Naive thymus-derived CD4-positive, alpha-beta T cell (primary cell): ENCODE results near the gene RBFOX2. TPM values are rescaled to one million over a fixed set of nuclear protein-coding genes. Genes with fewer than 3 reads are reported as not detected.

Experiments
- ATAC-seq: fragments of 150-1000 bp; cut with Tn5 transposase; 2 replicates; pipeline ENCODE4 v1.10.0; 2021; ENCODE audit warnings: mild to moderate bottlenecking, moderate library complexity
- CTCF ChIA-PET: fragments of 350-600 bp; sonication (Branson Sonifier 250); formaldehyde crosslinking; loops from one replicate; lab custom pipeline; 2021; ENCODE audit warnings: antibody characterized with exemption; lab: Charles Lee
- POLR2A ChIA-PET: fragments of 350-600 bp; sonication (Branson Sonifier 250); formaldehyde crosslinking; loops from one replicate; lab custom pipeline; 2021; ENCODE audit warnings: antibody characterized with exemption, inconsistent platforms; lab: Charles Lee
- DNase-seq, 9 donors: peaks; one replicate each; pipeline versions ENCODE4 v3.0.0 to v3.0.0-alpha.2; 2020 to 2022; ENCODE audit warnings: mixed read lengths in 1 of 9
- H3K27ac ChIP-seq: one replicate; pipeline ENCODE4 v1.7.0; 2013; ENCODE audit warnings: mild to moderate bottlenecking, low read depth, low read length, moderate library complexity
- H3K27me3 ChIP-seq, 2 donors: one replicate each; pipeline ENCODE4 v1.7.0; 2013; ENCODE audit warnings: low read length in 2 of 2, mild to moderate bottlenecking in 2 of 2, moderate library complexity in 2 of 2; ENCODE audit not compliant: control insufficient read depth in 2 of 2, insufficient read depth in 2 of 2
- H3K36me3 ChIP-seq, 3 experiments: 1 replicate in 2 of 3; 2 replicates in 1 of 3; pipeline ENCODE4 v1.7.0; 2013; ENCODE audit warnings: low read length in 3 of 3, mild to moderate bottlenecking in 3 of 3, moderate library complexity in 1 of 3; ENCODE audit not compliant: insufficient read depth in 3 of 3, control insufficient read depth in 2 of 3
- H3K4me1 ChIP-seq, 2 donors: one replicate each; pipeline ENCODE4 v1.7.0; 2013; ENCODE audit warnings: low read length in 2 of 2, mild to moderate bottlenecking in 2 of 2, moderate library complexity in 1 of 2; ENCODE audit not compliant: control insufficient read depth in 2 of 2, insufficient read depth in 2 of 2
- H3K4me3 ChIP-seq: 2 replicates; pipeline ENCODE4 v1.7.0; 2013; ENCODE audit warnings: mild to moderate bottlenecking, low read length
- H3K9me3 ChIP-seq, 3 experiments: 1 replicate in 2 of 3; 2 replicates in 1 of 3; pipeline ENCODE4 v1.7.0; 2013; ENCODE audit warnings: low read length in 3 of 3; ENCODE audit not compliant: control insufficient read depth in 2 of 3
- H3K27ac Mint-ChIP-seq, 9 donors: one replicate each; pipeline ENCODE4 v1.8.0; 2020 to 2022; ENCODE audit warnings: mixed read lengths in 9 of 9, mild to moderate bottlenecking in 8 of 9, moderate library complexity in 5 of 9, inconsistent platforms in 2 of 9
- H3K27me3 Mint-ChIP-seq, 5 donors: one replicate each; pipeline ENCODE4 v1.8.0; 2021 to 2022; ENCODE audit warnings: mixed read lengths in 5 of 5, mild to moderate bottlenecking in 1 of 5
- H3K36me3 Mint-ChIP-seq, 5 donors: one replicate each; pipeline ENCODE4 v1.8.0; 2020 to 2022; ENCODE audit warnings: mixed read lengths in 5 of 5, mild to moderate bottlenecking in 3 of 5, inconsistent platforms in 1 of 5
- H3K4me1 Mint-ChIP-seq, 7 donors: one replicate each; pipeline ENCODE4 v1.8.0; 2020 to 2022; ENCODE audit warnings: mixed read lengths in 7 of 7, mild to moderate bottlenecking in 3 of 7, inconsistent platforms in 1 of 7
- H3K4me3 Mint-ChIP-seq, 10 donors: one replicate each; pipeline ENCODE4 v1.8.0; 2020 to 2022; ENCODE audit warnings: mild to moderate bottlenecking in 10 of 10, mixed read lengths in 10 of 10, moderate library complexity in 6 of 10, inconsistent platforms in 2 of 10
- H3K9me3 Mint-ChIP-seq, 11 donors: one replicate each; pipeline ENCODE4 v1.8.0; 2020 to 2022; ENCODE audit warnings: mixed read lengths in 11 of 11, mild to moderate bottlenecking in 4 of 11, inconsistent platforms in 1 of 11, moderate library complexity in 1 of 11
- intact Hi-C, 2 donors: fragments of 100-400 bp; cut with micrococcal nuclease; formaldehyde crosslinking; loops; one replicate each; pipeline ENCODE4 v1.15.1; 2023
- polyA plus RNA-seq, 2 donors: library from polyadenylated mRNA; unstranded; fragments of 300-500 nt; fragmentation: Illumina TruSeq; gene quantifications; one replicate each; pipeline ENCODE4 v1.2.3, GENCODE V29; 2021
- total RNA-seq, 6 experiments: library from RNA in 5 of 6; stranded (reverse) in 5 of 6; gene quantifications; 1 replicate in 5 of 6; 2 replicates in 1 of 6; pipeline ENCODE4 v1.2.3 and lab custom pipeline; 2021 to 2026

The RBFOX2 gene
- total and polyA plus RNA-seq, 7 experiments from 2014 or later: 0.39 to 1.7 (median 1.1) TPM

DNA sequence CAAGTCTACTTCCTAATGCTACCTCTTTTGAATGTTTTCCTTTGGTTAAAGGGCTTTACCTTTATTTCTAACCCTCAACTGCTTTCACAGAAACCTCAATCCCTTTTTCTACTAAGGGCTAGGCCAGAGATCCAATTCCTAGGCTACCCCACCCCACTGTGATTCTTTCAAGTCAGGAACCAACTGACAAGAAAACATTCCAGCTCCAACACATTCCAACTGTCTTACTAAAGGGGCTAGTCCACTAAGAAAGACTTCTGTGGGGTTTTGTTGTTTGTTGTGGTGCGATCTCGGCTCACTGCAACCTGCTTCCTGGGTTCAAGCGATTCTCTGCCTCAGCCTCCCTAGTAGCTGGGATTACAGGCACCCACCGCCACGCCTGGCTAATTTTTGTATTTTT lies 159.7 kb downstream of the RBFOX2 start:
- Histone ChIP-seq H3K27me3 (no peaks in the 10 kb centered on the region), H3K9me3 (no peaks in the 10 kb centered on the region), H3K36me3 (no peaks in the 10 kb centered on the region), H3K27ac (no peak overlapping the region), H3K4me3 (no peak overlapping the region), H3K4me1 (no peaks in the 10 kb centered on the region)
- Mint-ChIP-seq H3K4me3 (no peak overlapping the region), H3K27me3 (peaks cover 0 to 9% (median 0%) of the 10 kb centered on the region in 5 donors), H3K27ac (no peak overlapping the region), H3K4me1 (no peaks in the 10 kb centered on the region), H3K9me3 (peaks cover 0 to under 1% (median 0%) of the 10 kb centered on the region in 11 donors), H3K36me3 (peaks cover 0 to 3% (median 0%) of the 10 kb centered on the region in 5 donors)
- ChIA-PET POLR2A (no interaction called here), CTCF (no interaction called here)
- ATAC-seq (no peak), DNase-seq (no peak)
- intact Hi-C loops: no loop called here

DNA sequence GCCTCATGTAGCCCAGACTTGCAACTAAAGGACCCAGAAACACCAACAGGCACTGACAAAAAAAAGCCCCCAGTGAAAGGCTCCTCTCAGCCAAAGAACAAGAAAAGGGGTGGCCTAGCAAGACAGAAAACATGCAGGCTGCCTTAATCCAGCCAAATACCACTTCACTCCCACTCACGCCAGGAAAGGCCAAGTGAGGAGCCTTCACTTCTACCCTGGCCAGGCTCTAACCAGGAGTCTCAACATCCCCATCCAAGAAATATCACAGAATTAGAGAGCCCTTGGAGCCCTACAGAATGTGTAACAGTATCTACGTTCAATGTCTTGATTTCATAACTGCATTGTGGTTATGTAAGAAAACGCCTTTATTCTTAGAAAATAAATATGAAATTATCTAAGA lies 162.0 kb downstream of the RBFOX2 start:
- no peaks in the 10 kb centered on the region for H3K27me3 ChIP-seq
- H3K27ac ChIP-seq: no peak overlapping the region
- Mint-ChIP-seq H3K4me1 (no peaks in the 10 kb centered on the region), H3K36me3 (no peaks in the 10 kb centered on the region), H3K27ac (no peak overlapping the region), H3K4me3 (no peak overlapping the region), H3K27me3 (peaks cover 0 to 9% (median 0%) of the 10 kb centered on the region in 5 donors), H3K9me3 (no peaks in the 10 kb centered on the region)
- ChIA-PET CTCF (no interaction called here), POLR2A (no interaction called here)
- ATAC-seq (no peak), DNase-seq (no peak)
- H3K4me3 ChIP-seq: no peak overlapping the region
- no peaks in the 10 kb centered on the region for H3K4me1 ChIP-seq
- no peaks in the 10 kb centered on the region for H3K36me3 ChIP-seq
- no peaks in the 10 kb centered on the region for H3K9me3 ChIP-seq
- intact Hi-C loops: no loop called here

DNA sequence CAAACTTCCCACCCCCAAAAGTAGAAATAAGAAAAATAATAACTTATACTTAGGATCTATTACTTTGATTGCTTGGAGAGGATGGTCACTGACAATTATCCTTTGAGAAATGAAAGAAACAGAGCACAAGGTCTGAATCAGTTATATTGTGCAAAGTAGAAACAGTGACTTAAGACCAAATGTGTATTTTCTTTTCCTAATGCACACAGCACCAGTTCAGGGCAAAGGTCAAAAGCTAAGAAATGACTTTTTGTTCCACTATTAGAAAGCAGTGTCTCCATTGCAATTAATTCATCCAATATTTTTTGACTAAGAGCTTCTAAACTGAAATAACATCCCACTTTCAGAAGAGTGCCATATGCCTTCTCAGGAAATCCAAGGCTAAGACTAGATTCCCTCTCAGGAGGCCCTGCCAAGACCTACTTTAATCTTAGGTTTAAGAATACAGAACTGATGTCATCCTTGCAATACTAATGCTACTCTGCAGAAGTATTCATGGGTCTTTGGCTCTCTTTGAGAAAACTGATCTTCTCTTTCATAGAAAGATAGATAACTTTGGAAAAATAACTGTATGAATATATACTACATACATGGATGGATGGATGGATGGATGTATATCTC lies 164.0 kb downstream of the RBFOX2 start:
- CTCF ChIA-PET: no interaction called here
- H3K27me3 ChIP-seq: no peaks in the 10 kb centered on the region
- H3K4me1 ChIP-seq: no peaks in the 10 kb centered on the region
- Mint-ChIP-seq H3K9me3 (no peaks in the 10 kb centered on the region), H3K36me3 (no peaks in the 10 kb centered on the region), H3K4me3 (no peak overlapping the region), H3K4me1 (no peaks in the 10 kb centered on the region), H3K27me3 (peaks cover 0 to 5% (median 0%) of the 10 kb centered on the region in 5 donors), H3K27ac (no peak overlapping the region)
- intact Hi-C loops: no loop called here
- ATAC-seq: no peak
- POLR2A ChIA-PET: no interaction called here
- DNase-seq: no peak
- H3K27ac ChIP-seq: no peak overlapping the region
- no peaks in the 10 kb centered on the region for H3K36me3 ChIP-seq
- H3K4me3 ChIP-seq: no peak overlapping the region
- H3K9me3 ChIP-seq: no peaks in the 10 kb centered on the region

DNA sequence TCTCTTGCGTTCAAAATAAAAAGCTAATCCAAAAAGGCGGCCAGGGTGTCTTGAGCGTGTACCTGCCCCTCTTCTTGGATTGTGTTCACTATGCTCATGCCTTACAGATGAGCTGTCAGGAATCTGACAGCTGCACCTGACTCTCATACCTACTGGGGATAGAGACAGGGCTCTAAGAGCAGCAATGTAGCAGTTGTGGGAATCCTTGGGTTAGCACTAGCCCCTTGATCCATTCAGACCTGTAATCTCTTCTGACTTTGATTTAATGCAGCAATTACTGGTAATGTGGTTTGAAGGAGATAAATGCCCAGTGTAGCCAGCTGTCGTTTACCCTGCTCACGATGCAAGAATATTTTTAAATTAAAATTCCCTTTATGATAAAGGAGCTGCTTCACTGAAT lies 165.2 kb downstream of the RBFOX2 start:
- no peaks in the 10 kb centered on the region for H3K27me3 ChIP-seq
- peaks cover 0 to 5% (median 0%) of the 10 kb centered on the region in 5 donors for H3K27me3 Mint-ChIP-seq
- no peaks in the 10 kb centered on the region for H3K36me3 ChIP-seq
- no peaks in the 10 kb centered on the region for H3K4me1 Mint-ChIP-seq
- intact Hi-C loops: no loop called here
- POLR2A ChIA-PET: no interaction called here
- H3K4me3 ChIP-seq: no peak overlapping the region
- H3K27ac ChIP-seq: no peak overlapping the region
- ATAC-seq (no peak), DNase-seq (no peak)
- CTCF ChIA-PET: no interaction called here
- no peaks in the 10 kb centered on the region for H3K4me1 ChIP-seq
- no peak overlapping the region for H3K4me3 Mint-ChIP-seq
- H3K27ac Mint-ChIP-seq: no peak overlapping the region
- H3K9me3 Mint-ChIP-seq: no peaks in the 10 kb centered on the region
- no peaks in the 10 kb centered on the region for H3K9me3 ChIP-seq
- H3K36me3 Mint-ChIP-seq: no peaks in the 10 kb centered on the region

GRCh38 chr22:35862697-35863096 lies 165.9 kb downstream of the RBFOX2 start:
- POLR2A ChIA-PET: no interaction called here
- no peaks in the 10 kb centered on the region for H3K9me3 Mint-ChIP-seq
- H3K36me3 ChIP-seq: no peaks in the 10 kb centered on the region
- no peaks in the 10 kb centered on the region for H3K4me1 Mint-ChIP-seq
- H3K4me3 Mint-ChIP-seq: no peak overlapping the region
- ATAC-seq (no peak), DNase-seq (no peak)
- H3K4me1 ChIP-seq: no peaks in the 10 kb centered on the region
- H3K27ac Mint-ChIP-seq: no peak overlapping the region
- H3K27me3 Mint-ChIP-seq: peaks cover 0 to 5% (median 0%) of the 10 kb centered on the region in 5 donors
- CTCF ChIA-PET: no interaction called here
- H3K27me3 ChIP-seq: no peaks in the 10 kb centered on the region
- H3K9me3 ChIP-seq: no peaks in the 10 kb centered on the region
- H3K4me3 ChIP-seq: no peak overlapping the region
- intact Hi-C loops: no loop called here
- no peaks in the 10 kb centered on the region for H3K36me3 Mint-ChIP-seq
- H3K27ac ChIP-seq: no peak overlapping the region

DNA sequence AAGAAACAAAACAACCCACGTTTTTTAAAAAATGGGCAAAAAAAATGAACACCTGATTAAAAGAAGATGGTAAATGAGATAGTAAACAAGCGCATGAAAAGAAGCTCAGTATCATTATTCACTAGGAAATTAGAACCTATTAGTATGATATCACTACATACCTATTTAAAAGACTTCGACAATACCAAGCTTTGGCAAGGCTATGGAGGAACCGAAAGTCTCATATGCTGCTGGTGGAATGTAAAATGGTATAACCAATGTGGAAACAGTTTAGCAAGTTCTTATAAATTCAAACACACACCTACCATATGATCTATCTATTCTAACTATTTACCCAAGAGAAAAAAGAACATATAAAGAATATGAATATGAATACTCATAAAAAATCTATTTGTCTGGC lies 167.2 kb downstream of the RBFOX2 start:
- ChIA-PET CTCF (no interaction called here), POLR2A (no interaction called here)
- DNase-seq (no peak), ATAC-seq (no peak)
- Histone ChIP-seq H3K9me3 (no peaks in the 10 kb centered on the region), H3K4me3 (no peak overlapping the region), H3K27ac (no peak overlapping the region), H3K36me3 (no peaks in the 10 kb centered on the region), H3K4me1 (no peaks in the 10 kb centered on the region), H3K27me3 (no peaks in the 10 kb centered on the region)
- H3K9me3 Mint-ChIP-seq: no peaks in the 10 kb centered on the region
- H3K27me3 Mint-ChIP-seq: peaks cover 0 to 8% (median 0%) of the 10 kb centered on the region in 5 donors
- H3K4me1 Mint-ChIP-seq: no peaks in the 10 kb centered on the region
- no peak overlapping the region for H3K4me3 Mint-ChIP-seq
- no peak overlapping the region for H3K27ac Mint-ChIP-seq
- intact Hi-C loops: no loop called here
- H3K36me3 Mint-ChIP-seq: no peaks in the 10 kb centered on the region

DNA sequence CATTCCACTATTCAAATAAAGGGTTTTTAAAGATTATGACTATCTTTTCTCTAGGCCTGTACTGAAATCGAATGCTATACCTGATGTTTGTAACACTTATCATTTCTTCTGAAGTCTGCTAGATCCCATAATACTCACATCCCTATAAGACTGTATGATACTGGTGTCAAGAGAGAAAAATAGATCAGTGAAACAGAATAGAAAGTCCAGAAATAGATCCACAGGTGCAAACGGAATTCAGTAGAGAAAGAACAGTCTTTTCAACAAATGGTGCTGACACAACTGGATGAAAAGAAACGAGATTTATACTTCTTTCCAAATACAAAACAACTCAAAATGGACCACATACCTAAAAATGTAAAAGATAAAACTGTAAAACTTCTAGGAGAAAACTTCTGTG lies 167.8 kb downstream of the RBFOX2 start:
- ChIA-PET POLR2A (no interaction called here), CTCF (no interaction called here)
- H3K27ac ChIP-seq: no peak overlapping the region
- no peak for DNase-seq
- Mint-ChIP-seq H3K4me1 (no peaks in the 10 kb centered on the region), H3K27ac (no peak overlapping the region), H3K36me3 (no peaks in the 10 kb centered on the region), H3K9me3 (no peaks in the 10 kb centered on the region), H3K4me3 (no peak overlapping the region), H3K27me3 (peaks cover 0 to 8% (median 0%) of the 10 kb centered on the region in 5 donors)
- intact Hi-C loops: no loop called here
- ATAC-seq: no peak
- H3K4me3 ChIP-seq: no peak overlapping the region
- no peaks in the 10 kb centered on the region for H3K9me3 ChIP-seq
- no peaks in the 10 kb centered on the region for H3K36me3 ChIP-seq
- no peaks in the 10 kb centered on the region for H3K4me1 ChIP-seq
- no peaks in the 10 kb centered on the region for H3K27me3 ChIP-seq
